G401 (cell line): ENCODE data around the gene IGF2BP3. TPM values are rescaled to one million over a fixed set of nuclear protein-coding genes. Genes with fewer than 3 reads are reported as not detected.
"Not testable (repeated sequence)": the region's sequence is repeated elsewhere in the genome, so short reads cannot be mapped to it uniquely, and the experiment has no call there.

Experiments
- DNase-seq: peaks from one replicate; pipeline ENCODE4 v3.0.0-alpha.2; 2015; ENCODE audit warnings: low spot score
- in situ Hi-C: cut with HindIII; loops from 2 replicates; pipeline ENCODE4 v1.10.0; 2016; ENCODE audit warnings: low sequenced_read_pairs, mixed read lengths
- total RNA-seq: library from RNA; depleted of rRNA; stranded (reverse); fragments of >200 nt; shearing (Covaris generic); gene quantifications from 2 replicates; pipeline ENCODE4 v1.2.3, GENCODE V29; 2014; rRNA removed

The IGF2BP3 gene
- 47.0 and 69.7 TPM in 2 replicates for total RNA-seq

DNA sequence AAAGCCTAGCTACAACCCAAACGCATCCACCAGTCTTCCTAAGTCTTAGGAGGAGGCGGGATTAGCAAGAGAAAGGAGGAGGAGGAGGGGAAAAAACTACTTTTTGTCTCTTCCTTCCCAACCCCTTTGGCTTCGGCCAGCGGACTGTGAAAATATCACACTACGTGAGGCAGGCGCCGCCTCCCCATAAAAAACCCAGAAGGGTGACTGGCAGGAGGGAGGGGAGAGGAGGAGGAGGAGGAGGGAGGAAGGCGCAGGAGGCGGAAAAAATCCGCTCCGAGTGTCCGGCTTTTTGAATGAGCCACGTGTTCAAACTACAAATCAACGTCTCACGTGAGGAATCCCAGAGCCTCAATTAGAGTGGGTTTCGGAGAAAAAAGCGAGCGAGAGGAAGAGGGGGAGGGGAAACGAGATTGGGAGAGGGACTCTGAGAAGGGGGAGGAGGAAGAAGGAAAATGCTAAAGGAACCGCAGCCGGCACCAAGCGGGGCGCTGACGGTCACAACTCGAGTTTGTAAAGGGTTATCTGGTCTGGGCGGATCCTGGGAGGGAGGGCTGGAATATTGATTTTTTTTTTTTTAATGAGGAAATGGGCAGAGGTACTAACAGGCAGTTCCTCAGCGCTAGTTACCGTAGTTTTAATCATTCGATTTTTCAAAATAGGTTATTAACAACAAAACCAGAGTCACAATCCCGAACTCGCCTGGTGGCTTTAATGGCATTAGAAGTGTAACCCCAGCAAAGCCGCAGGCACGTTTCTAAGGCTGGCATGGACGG lies at the start of gene IGF2BP3:
IGF2BP3 (minus strand) TSS at position 162 of the 776 bp plus-strand sequence. CDS start 381 bp downstream, outside the sequence.
- DNase-seq: peak; percentile 79
- in situ Hi-C loops: no loop called here

- no peak for DNase-seq
- in situ Hi-C loops: no loop called here
These were observed 44.5 kb upstream of the IGF2BP3 start for GRCh38 chr7:23514755-23515154.

GRCh38 chr7:23513746-23514145 lies 43.5 kb upstream of the IGF2BP3 start:
- in situ Hi-C loops, DNase-seq: not testable (repeated sequence)

GRCh38 chr7:23494009-23494408 lies 23.7 kb upstream of the IGF2BP3 start:
- no peak for DNase-seq
- in situ Hi-C loops: no loop called here

GRCh38 chr7:23491502-23491901 lies 21.2 kb upstream of the IGF2BP3 start:
- in situ Hi-C loops: no loop called here
- DNase-seq: no peak

DNA sequence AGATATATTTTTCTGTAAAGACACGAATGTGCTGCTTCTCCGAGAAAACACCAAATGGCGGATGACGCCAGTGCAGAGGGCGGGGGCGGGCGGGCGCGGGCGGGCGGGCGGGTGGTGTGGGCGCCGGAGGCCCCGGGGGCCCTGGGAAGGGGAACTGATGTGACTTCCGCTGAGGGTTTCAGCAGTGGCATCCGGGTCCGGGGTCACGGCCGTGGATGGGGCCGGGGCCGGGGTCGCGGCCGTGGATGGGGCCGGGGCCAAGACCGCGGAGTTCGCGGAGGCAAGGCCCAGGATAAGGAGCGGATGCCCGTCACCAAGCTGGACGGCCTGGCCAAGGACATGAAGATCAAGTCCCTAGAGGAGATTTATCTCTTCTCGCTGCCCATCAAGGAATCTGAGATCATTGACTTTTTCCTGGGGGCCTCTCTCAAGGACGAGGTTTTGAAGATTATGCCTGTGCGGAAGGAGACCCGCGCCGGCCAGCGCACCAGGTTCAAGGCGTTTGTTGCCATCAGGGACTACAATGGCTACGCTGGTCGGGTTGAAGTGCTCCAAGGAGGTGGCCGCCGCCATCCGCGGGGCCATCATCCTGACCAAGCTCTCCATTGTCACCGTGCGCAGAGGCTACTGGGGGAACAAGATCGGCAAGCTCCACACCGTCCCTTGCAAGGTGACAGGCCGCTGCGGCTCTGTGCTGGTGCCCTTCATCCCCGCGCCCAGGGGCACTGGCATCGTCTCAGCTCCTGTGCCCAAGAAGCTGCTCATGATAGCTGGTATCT lies 20.3 kb upstream of the IGF2BP3 start:
- DNase-seq: peak; percentile 56
- in situ Hi-C loops: no loop called here

DNA sequence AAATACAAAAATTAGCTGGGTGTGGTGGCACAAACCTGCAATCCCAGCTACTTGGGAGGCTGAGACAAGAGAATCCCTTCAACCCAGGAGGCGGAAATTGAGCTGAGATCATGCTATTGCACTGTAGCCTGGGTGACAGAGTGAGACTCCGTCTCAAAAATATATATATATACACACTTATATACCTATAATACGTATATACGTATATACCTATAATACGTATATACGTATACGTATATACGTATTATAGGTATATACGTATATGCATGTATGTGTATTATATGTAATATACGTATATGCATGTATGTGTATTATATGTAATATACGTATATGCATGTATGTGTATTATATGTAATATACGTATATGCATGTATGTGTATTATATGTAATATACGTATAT lies 18.4 kb upstream of the IGF2BP3 start:
- in situ Hi-C loops, DNase-seq: not testable (repeated sequence)

- DNase-seq: no peak
- in situ Hi-C loops: no loop called here
These were observed 17.4 kb upstream of the IGF2BP3 start for GRCh38 chr7:23487670-23488069.

GRCh38 chr7:23486002-23486773 lies 15.9 kb upstream of the IGF2BP3 start:
- in situ Hi-C loops: no loop called here
- no peak for DNase-seq

DNA sequence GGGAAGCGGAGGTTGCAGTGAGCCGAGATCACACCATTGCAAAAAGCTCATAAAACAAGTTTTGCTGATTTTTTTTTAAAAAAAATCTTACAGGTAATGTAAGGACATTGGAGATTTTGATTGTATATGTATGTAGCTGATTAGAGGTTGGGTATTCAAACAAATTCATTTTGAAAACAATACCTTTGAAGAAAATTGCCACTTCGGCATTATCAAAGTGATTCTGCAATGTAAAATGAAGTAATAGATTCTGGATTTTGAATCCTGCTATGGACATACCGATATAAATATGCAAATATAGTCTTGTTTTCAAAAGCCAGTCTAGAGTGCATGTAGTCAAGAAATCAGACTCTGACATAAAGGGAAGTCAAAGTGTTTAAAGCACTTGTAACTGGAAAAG lies 12.4 kb upstream of the IGF2BP3 start:
- in situ Hi-C loops: no loop called here
- no peak for DNase-seq

DNA sequence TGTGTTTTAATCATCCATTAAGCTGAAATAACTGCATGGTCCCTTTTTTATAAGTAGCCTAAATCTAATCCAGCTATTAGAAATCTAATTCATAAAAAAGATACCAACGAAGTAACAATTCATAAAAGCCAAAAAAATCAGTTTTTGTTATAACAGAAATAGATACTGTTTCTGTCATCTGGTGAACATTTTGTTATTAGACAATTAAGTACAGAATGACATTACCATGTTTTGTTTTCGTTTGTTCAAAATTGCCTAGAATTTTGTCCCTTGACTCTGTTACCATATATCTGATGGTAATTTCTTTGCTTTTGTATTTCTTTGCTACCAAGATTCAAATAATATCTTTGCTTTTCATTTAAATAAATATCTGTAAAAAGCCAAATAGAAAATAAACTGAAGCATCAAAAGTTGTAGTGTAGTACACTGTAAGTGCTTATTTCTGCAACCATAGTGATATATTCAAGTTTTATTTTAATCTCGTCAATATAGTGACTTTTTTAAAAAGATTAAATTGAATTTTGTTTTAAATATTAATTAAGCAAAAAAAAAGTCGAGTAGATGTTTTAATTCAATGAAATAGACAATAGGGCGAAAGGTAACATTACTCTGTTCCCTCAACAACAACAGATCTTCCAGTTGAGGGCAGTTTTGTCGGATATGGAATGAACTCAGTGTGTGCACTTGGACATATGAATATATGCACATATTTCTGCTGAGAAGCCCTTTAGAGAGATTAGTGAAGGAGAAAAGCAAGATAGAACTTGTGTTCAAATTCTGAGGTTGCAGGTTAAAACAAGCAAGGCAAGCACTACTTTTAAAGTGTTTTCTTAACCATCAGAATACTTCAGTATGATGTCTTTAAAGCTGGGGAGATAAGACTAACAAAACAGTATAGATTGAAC lies 7.9 kb upstream of the IGF2BP3 start:
- in situ Hi-C loops: no loop called here
- no peak for DNase-seq

GRCh38 chr7:23477157-23477499 lies 6.8 kb upstream of the IGF2BP3 start:
- in situ Hi-C loops: no loop called here
- DNase-seq: no peak

DNA sequence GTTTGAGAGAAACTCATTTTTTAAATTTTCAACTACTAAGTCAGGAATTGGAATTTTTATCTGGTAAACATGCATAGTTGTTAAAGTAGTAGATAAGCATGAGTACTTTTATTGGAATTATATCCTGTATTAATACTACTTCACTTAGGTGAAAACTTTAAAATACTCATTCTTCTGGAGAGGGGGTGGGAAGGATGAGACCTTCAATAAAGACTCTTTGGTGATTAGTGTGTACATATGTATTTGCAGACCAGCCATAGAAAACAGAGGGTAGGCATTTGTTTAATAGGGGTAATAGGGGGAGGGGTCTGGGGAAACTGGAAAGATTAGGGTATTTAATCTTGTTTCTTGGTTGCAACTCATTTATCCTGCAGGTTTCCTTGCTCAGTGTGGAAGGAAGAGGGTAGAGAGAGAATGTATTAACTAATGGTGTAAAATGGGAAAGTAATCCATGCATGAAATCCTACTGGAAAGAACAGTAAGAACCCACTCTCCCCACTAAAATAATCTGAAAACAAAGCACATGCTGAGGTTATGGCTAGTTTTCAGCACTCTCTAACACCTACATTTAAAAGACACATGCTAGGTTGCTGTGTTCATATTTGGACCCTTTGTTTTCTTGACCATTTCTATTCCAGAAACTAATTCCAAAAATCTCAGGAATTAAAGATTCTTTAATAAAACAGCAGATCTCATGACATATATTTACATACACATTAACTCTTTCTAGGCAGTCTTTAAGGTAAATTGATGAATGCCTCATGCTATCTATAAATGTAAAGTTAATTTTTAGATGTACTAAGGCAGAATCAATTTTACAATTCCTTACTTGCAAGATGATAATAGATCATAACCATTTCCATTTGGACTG lies 6.2 kb upstream of the IGF2BP3 start:
- in situ Hi-C loops: no loop called here

GRCh38 chr7:23475576-23475839 lies 5.2 kb upstream of the IGF2BP3 start:
- in situ Hi-C loops: no loop called here
- DNase-seq: no peak

More for the DNA sequence above, 6.2 kb upstream of the IGF2BP3 start:
- DNase-seq: no peak

GRCh38 chr7:23474829-23475575 lies 4.7 kb upstream of the IGF2BP3 start:
- in situ Hi-C loops: no loop called here
- no peak for DNase-seq

DNA sequence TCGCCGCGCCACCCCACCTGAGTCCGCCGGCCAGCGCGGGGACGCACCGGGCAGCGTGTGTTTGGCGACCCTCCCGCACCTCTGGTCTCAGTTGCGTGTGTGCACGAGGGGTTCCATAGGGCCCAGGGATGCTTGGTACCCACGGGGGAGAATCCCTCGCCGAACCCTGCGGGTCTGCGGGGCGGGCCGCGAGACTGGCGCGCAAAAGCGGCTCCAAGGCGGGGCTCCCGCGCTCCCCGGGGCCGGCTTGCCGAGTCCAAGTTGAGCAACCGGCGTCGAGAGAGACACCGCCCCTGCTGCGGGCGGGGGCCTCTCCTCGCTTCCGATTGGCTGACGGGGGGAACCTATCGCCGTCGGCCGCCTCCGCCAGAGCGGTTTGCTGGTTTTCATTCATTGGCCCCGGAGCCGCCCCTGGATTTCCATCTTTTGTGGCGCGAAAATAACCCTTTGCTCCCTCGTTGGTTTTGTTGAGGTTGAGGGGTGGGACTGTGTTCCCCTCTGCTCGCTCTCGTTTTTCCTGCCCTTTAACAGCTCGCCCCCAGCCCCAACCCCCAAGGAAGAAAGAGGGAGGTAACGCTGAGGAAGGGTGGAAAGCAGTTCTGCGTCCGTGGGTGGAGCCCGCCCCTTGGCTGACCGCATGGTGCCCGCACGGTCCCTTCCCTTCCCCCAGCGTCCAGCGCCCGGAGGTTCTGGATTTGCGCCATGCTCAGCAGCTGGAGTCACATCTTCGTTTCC lies 4.0 kb upstream of the IGF2BP3 start:
- DNase-seq: peak; percentile 74
- in situ Hi-C loops: no loop called here

DNA sequence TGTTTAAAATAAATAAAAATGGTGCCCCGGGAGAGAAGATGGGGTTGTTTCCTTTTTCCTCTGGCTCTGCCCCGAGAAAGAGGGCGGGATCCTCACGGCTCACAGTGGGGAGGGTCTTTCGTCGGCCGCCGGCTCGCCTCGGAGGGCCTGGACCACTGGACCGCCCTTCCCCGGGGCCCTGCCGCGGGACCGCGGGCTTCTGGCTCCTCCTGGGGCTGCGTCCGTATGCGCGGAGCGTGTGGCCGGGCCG lies 3.5 kb upstream of the IGF2BP3 start:
- in situ Hi-C loops: no loop called here
- DNase-seq: no peak
